ENCODE data around the gene S1PR2.

Gene S1PR2

GRCh38 chr19:10173527-10173926 is 57.6 kb downstream of the S1PR2 start:
- no peak overlapping the region for H3K4me3 ChIP-seq (ENCODE audit: control insufficient read depth, low read depth, low read length)
- DNase-seq (ENCODE audit: low read depth) = no peak
- TF ChIP-seq CTCF (IDR thresholded peaks at IDR 0.05; ENCODE audit: control insufficient read depth, insufficient read depth, low read depth, low read length, missing control alignments) = no peak
